ENCODE data around the gene FCER1G. TPM values are rescaled to one million over a fixed set of nuclear protein-coding genes. Genes with fewer than 3 reads are reported as not detected.
A peak's percentile ranks its signal among the peaks of the same experiment; 100 is the strongest.

The FCER1G gene
- total and polyA plus RNA-seq, 2 of the 4 experiments (the other 2 are of a cell fraction) = 0.44 TPM; not detected in 1

DNA sequence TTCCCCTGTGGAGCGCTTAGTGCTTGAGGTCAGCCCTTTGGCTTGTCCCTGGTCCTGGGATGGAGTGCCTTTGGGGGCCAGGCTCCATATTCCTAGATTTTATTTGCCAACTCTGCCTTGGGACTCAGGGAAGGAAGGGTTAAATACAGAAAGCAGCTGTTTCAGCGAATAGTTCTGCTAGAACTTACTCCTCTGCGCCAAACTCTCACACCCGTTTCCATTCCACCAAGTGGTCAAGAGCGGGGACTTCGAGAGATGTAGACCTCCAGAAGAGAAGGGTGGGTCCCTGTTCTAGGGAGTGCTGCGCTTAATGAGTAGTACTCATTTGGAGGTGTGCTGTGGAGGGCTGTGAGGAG is 10.1 kb downstream of the FCER1G start:
- POLR2A ChIA-PET (ENCODE audit: unreplicated experiment) = interaction anchor here (0.6 to 0.7 kb wide), 3 partner anchors 23 to 93 kb away, joined by 4 to 7 read pairs (median 6); partner anchors contain the start of gene NDUFS2
- Histone ChIP-seq H3K23ac (ENCODE audit: low read depth, low read length) (no peak overlapping the region), H3K9ac (ENCODE audit: low read depth, low read length) (peak overlapping the region; percentile 9; the same call in 1 of the 2 replicates), H3K4me1 (ENCODE audit: control insufficient read depth, insufficient read depth, low read length) (peaks cover 9% of the 10 kb centered on the region; the same call in 1 of the 2 replicates), H2BK5ac (ENCODE audit: low read depth, low read length, poor library complexity, severe bottlenecking) (no peak overlapping the region), H3K36me3 (ENCODE audit: control insufficient read depth, insufficient read depth, low read length) (peaks cover 15% of the 10 kb centered on the region), H4K5ac (ENCODE audit: low read depth, low read length) (peak overlapping the region; percentile 28; the same call in 1 of the 2 replicates), H3K27ac (ENCODE audit: insufficient read depth, low read length) (no peak overlapping the region), H3K4me2 (ENCODE audit: low read depth, low read length) (no peak overlapping the region), H2BK120ac (ENCODE audit: low read depth, low read length) (0 out of 2 replicates have a peak overlapping the region, but pooled peaks have one; percentile 20), H4K91ac (ENCODE audit: insufficient read depth, low read depth, low read length) (peak overlapping the region; percentile 7; the same call in 1 of the 2 replicates), H3K56ac (ENCODE audit: extremely low read depth, insufficient read depth, low read length) (0 out of 2 replicates have a peak overlapping the region, but pooled peaks have one; percentile 26), H3K27me3 (ENCODE audit: control insufficient read depth, insufficient read depth, low read length) (no peaks in the 10 kb centered on the region; the same call in 1 of the 2 replicates), H3K79me1 (ENCODE audit: low read depth in 1 of 2, low read length in 2 of 2) (peaks cover 9 to 17% of the 10 kb centered on the region in 2 experiments; a peak in 3 of 4 replicates), H4K8ac (ENCODE audit: low read depth in 2 of 2, low read length in 2 of 2) (peak overlapping the region; percentile 75 to 86), H3K9me3 (ENCODE audit: control insufficient read depth, insufficient read depth, low read length) (no peaks in the 10 kb centered on the region), H3K4me3 (ENCODE audit: insufficient read depth, low read depth, low read length) (no peak overlapping the region), H3K9me1 (ENCODE audit: insufficient read depth, low read length) (peaks cover 3% of the 10 kb centered on the region; the same call in 1 of the 2 replicates), H4K20me1 (ENCODE audit: insufficient read depth, low read length) (no peaks in the 10 kb centered on the region), H3K14ac (replicated peaks; ENCODE audit: low read depth, low read length) (peak overlapping the region; percentile 44), H2BK15ac (ENCODE audit: low read depth, low read length) (no peak overlapping the region; the same call in 2 of the 3 replicates), H2AK5ac (ENCODE audit: low read depth, low read length) (peak overlapping the region; percentile 21; the same call in 1 of the 2 replicates), H3K4ac (ENCODE audit: low read depth, low read length) (peak overlapping the region; percentile 26; the same call in 1 of the 2 replicates), H2BK20ac (ENCODE audit: low read depth, low read length) (no peak overlapping the region; the same call in 1 of the 2 replicates), H2AK9ac (replicated peaks; ENCODE audit: low read depth, low read length, poor library complexity) (peak overlapping the region; percentile 60), H2AFZ (replicated peaks; ENCODE audit: low read length, poor library complexity) (peak overlapping the region; percentile 94), H3K18ac (ENCODE audit: low read depth, low read length) (no peak overlapping the region)
- ATAC-seq (ENCODE audit: low read depth) (no peak), DNase-seq (no peak)
- BruUV-seq (replicated peaks) = no TSS peak
- dilution Hi-C loops (cut with HindIII; ENCODE audit: low sequenced_read_pairs, unreplicated experiment) = no loop called here
- no CpG with 5 or more reads among the region's 7 CpGs for WGBS, 2 experiments (ENCODE audit: extremely low coverage in 2 of 2, insufficient read length in 1 of 2)
- CTCF ChIA-PET = interaction anchor here (0.6 to 3.2 kb wide), 15 partner anchors 9 to 436 kb away, joined by 3 to 21 read pairs (median 5); partner anchors contain the start of gene NDUFS2
- intact Hi-C loops (cut with micrococcal nuclease) = loop anchor here (1.0 kb wide), 1 partner anchor 33 kb away; no protein-coding TSS in a partner anchor
- in situ Hi-C loops (cut with MboI; ENCODE audit: low sequenced_read_pairs) = loop anchor here (5.0 kb wide), 2 partner anchors 67 to 157 kb away; no protein-coding TSS in a partner anchor
- TF ChIP-seq POLR2A (IDR thresholded peaks at IDR 0.05; ENCODE audit: low read depth, low read length) (no peak), RFX5 (IDR thresholded peaks at IDR 0.05; ENCODE audit: low read depth, low read length) (no peak), CEBPB (IDR thresholded peaks at IDR 0.05; ENCODE audit: low read depth, low read length) (no peak), MXI1 (IDR thresholded peaks at IDR 0.05; ENCODE audit: borderline replicate concordance, low read depth, low read length) (no peak), CHD1 (IDR thresholded peaks at IDR 0.05; ENCODE audit: low read depth, low read length) (no peak), FOS (IDR thresholded peaks at IDR 0.05; ENCODE audit: low read depth, low read length) (no peak), MAFK (IDR thresholded peaks at IDR 0.05; ENCODE audit: low read depth, low read length) (no peak), NFE2L2 (IDR thresholded peaks at IDR 0.05; ENCODE audit: low read depth, low read length) (no peak), MAZ (IDR thresholded peaks at IDR 0.05; ENCODE audit: borderline replicate concordance, low read depth, low read length) (no peak), RCOR1 (IDR thresholded peaks at IDR 0.05; ENCODE audit: insufficient replicate concordance, low read length) (no peak), RAD21 (IDR thresholded peaks at IDR 0.05; ENCODE audit: low read length) (no peak), SMC3 (IDR thresholded peaks at IDR 0.05; ENCODE audit: low read depth, low read length) (no peak)
- TF ChIP-seq, protein P1, sequence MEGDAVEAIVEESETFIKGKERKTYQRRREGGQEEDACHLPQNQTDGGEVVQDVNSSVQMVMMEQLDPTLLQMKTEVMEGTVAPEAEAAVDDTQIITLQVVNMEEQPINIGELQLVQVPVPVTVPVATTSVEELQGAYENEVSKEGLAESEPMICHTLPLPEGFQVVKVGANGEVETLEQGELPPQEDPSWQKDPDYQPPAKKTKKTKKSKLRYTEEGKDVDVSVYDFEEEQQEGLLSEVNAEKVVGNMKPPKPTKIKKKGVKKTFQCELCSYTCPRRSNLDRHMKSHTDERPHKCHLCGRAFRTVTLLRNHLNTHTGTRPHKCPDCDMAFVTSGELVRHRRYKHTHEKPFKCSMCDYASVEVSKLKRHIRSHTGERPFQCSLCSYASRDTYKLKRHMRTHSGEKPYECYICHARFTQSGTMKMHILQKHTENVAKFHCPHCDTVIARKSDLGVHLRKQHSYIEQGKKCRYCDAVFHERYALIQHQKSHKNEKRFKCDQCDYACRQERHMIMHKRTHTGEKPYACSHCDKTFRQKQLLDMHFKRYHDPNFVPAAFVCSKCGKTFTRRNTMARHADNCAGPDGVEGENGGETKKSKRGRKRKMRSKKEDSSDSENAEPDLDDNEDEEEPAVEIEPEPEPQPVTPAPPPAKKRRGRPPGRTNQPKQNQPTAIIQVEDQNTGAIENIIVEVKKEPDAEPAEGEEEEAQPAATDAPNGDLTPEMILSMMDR (conservative IDR thresholded peaks at IDR 0.05; ENCODE audit: low read depth, low read length) = no peak
- TF ChIP-seq, protein P2, sequence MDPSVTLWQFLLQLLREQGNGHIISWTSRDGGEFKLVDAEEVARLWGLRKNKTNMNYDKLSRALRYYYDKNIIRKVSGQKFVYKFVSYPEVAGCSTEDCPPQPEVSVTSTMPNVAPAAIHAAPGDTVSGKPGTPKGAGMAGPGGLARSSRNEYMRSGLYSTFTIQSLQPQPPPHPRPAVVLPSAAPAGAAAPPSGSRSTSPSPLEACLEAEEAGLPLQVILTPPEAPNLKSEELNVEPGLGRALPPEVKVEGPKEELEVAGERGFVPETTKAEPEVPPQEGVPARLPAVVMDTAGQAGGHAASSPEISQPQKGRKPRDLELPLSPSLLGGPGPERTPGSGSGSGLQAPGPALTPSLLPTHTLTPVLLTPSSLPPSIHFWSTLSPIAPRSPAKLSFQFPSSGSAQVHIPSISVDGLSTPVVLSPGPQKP (IDR thresholded peaks at IDR 0.05; ENCODE audit: borderline replicate concordance, low read depth, low read length) = no peak
- TF ChIP-seq, protein P3, sequence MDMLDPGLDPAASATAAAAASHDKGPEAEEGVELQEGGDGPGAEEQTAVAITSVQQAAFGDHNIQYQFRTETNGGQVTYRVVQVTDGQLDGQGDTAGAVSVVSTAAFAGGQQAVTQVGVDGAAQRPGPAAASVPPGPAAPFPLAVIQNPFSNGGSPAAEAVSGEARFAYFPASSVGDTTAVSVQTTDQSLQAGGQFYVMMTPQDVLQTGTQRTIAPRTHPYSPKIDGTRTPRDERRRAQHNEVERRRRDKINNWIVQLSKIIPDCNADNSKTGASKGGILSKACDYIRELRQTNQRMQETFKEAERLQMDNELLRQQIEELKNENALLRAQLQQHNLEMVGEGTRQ (IDR thresholded peaks at IDR 0.05; ENCODE audit: low read depth, low read length) = no peak

All from IMR-90 (cell line).